Rectal smooth muscle tissue (tissue), 1 donor: ENCODE data around the gene P3H1.

Experiments used
- H3K27ac ChIP-seq: one replicate; pipeline ENCODE4 v1.7.0; 2013; ENCODE audit warnings: low read depth, low read length, inconsistent platforms
- H3K27me3 ChIP-seq: one replicate; pipeline ENCODE4 v1.7.0; 2013; ENCODE audit warnings: low read length; ENCODE audit not compliant: control insufficient read depth, insufficient read depth
- H3K36me3 ChIP-seq: one replicate; pipeline ENCODE4 v1.7.0; 2013; ENCODE audit warnings: low read length; ENCODE audit not compliant: control insufficient read depth, insufficient read depth
- H3K4me1 ChIP-seq: one replicate; pipeline ENCODE4 v1.7.0; 2013; ENCODE audit warnings: low read length; ENCODE audit not compliant: control insufficient read depth, insufficient read depth
- H3K4me3 ChIP-seq: one replicate; pipeline ENCODE4 v1.7.0; 2013; ENCODE audit warnings: low read length
- H3K9ac ChIP-seq: one replicate; pipeline ENCODE4 v1.7.0; 2013; ENCODE audit warnings: low read length

The P3H1 gene

DNA sequence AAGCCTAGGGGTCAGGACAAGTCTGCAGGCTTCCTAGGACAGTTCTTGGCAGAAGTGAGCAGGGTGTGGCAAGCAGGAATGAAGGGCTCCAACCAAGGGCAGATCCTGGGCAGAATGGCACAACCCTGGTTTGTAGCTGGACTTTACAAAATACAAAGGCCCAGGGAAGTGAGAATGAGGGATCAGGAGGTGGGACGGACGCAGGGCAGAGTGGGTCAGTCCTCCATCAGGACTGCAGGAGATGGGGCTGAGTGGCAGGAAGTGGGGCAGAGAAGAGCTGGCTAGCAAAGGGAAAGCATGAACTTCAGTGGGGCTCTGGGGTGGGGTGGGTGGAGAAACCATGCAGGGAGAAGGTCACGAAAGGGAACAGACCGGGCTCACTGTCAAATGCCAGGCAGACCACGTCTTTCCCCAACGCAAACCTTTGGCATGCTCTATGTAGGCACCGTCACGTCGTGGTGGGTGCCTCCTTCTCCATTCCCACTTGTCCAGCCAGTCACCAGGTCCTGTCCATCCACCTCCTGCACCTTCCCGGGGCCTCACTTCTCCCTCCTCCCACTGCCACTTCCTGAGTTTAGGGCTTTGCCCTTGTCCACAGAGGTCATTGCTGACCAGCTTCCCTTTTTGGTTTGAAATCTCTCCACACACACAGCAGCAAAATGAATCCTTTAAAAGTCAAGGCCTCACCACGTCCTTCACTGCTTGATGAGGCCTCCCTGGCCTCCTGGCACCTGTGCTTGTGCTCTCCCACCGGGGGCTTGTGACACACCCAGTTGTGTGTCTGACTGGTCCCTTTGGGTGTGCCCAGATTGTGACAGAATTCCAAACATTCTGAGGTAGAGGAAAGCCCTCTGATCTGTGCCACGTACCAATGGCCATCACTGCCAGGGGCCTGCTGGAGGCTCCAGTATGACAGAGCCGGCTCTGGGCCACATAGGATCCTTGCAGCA is 18.1 kb downstream of the P3H1 start:
- H3K36me3 ChIP-seq, result peaks cover 14% of the 10 kb centered on the region
- H3K27ac ChIP-seq, result no peak overlapping the region
- H3K4me3 ChIP-seq, result no peak overlapping the region
- no peaks in the 10 kb centered on the region for H3K27me3 ChIP-seq
- H3K4me1 ChIP-seq, result no peaks in the 10 kb centered on the region
- no peak overlapping the region for H3K9ac ChIP-seq

DNA sequence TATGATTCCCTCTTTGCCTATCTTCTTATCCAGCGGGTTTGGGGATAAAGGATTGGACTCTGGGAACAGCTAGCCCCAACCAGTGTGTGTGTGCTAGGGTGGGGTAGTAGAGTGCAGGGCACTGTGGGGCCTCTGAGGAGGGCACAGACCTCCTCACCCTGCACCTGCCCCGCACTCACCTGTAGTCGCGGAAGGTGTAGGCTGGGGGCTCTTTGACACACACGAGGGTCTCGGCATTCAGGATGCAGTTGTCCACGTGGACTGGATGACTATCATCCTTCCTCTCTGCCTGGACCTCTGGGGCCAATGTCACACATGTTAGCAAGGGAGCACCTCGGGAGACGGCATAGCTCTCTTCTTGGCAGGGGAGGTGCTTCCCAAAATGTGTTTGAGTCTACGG is 18.8 kb downstream of the P3H1 start:
- Histone ChIP-seq H3K27ac (no peak overlapping the region), H3K36me3 (peaks cover 14% of the 10 kb centered on the region), H3K4me3 (no peak overlapping the region), H3K9ac (no peak overlapping the region), H3K4me1 (no peaks in the 10 kb centered on the region), H3K27me3 (no peaks in the 10 kb centered on the region)

GRCh38 chr1:42747125-42747524 is 19.7 kb downstream of the P3H1 start:
- H3K4me3 ChIP-seq, result no peak overlapping the region
- H3K27me3 ChIP-seq, result no peaks in the 10 kb centered on the region
- H3K4me1 ChIP-seq, result no peaks in the 10 kb centered on the region
- H3K27ac ChIP-seq, result no peak overlapping the region
- H3K9ac ChIP-seq, result no peak overlapping the region
- H3K36me3 ChIP-seq, result peaks cover 11% of the 10 kb centered on the region

DNA sequence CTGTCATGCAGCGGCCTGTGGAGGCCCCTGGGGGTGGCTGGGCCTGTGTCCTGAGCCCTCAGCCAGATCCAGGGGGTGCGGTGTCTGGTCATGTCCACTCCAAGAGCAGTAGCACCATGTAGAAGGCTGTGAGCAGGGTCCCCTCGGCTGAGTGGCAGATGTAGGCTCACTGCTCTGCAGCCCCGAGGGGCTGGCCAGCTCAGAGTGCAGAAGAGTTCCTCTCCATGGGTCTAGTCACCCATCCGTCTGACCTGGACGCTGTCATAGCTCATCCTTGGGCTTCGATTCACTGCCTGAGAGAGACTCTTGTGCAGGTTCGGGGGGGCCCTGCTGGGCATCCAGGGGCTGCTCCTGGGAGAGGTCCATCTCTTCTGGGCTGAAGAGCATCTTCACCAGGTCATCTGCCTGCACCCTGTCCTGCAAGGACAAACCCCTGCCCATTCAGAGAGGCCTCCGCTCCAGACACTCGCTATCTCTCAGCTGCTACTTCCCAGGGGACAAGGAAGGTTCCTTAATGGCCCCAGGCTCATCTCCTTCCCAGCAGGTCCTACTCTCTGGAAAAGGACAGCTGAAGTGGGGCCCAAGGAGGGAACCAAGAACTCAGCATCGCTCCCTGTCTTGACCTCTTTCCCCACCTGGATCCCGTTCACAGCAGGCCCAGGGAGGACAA is 20.3 kb downstream of the P3H1 start:
- no peaks in the 10 kb centered on the region for H3K4me1 ChIP-seq
- no peak overlapping the region for H3K9ac ChIP-seq
- peaks cover 8% of the 10 kb centered on the region for H3K36me3 ChIP-seq
- no peak overlapping the region for H3K4me3 ChIP-seq
- no peaks in the 10 kb centered on the region for H3K27me3 ChIP-seq
- no peak overlapping the region for H3K27ac ChIP-seq

DNA sequence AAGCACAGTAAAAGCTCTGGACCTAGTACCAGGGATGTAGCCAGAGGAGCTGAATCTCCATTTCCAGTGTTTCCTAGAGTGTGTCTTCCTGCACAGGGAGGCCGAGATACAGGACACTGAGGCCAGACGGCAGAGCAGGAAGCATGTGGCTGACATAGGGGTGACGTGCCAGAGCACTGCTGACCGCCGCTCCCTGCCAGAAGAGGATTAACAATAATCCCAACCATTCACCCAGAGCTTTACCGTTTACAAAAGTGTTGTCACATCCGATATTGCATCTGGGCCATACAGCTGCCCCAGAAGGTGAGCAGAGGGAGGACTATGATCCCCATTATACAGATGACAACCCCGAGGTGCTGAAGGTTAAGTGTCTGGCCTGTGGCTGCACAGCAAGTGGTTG is 21.0 kb downstream of the P3H1 start:
- Histone ChIP-seq H3K36me3 (peaks cover 8% of the 10 kb centered on the region), H3K9ac (no peak overlapping the region), H3K27me3 (no peaks in the 10 kb centered on the region), H3K4me3 (no peak overlapping the region), H3K27ac (no peak overlapping the region), H3K4me1 (no peaks in the 10 kb centered on the region)

DNA sequence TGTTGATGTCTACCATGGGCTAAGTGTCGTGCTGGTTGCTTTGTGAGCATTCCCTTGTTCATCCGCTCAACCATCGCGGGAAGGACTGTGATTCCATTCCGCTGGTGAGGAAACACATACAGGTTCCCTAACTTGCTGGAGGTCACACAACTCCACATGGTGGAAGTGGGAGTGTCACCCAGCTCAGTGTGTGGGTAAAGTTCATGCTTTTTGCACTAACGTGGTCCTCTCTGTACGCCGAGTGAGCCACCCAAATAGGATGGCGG is 22.7 kb downstream of the P3H1 start:
- no peak overlapping the region for H3K27ac ChIP-seq

GRCh38 chr1:42743317-42744147 is 23.3 kb downstream of the P3H1 start:
- H3K27me3 ChIP-seq, result no peaks in the 10 kb centered on the region
- no peaks in the 10 kb centered on the region for H3K4me1 ChIP-seq
- no peak overlapping the region for H3K9ac ChIP-seq
- no peaks in the 10 kb centered on the region for H3K36me3 ChIP-seq
- no peak overlapping the region for H3K4me3 ChIP-seq
- H3K27ac ChIP-seq, result no peak overlapping the region

More for the DNA sequence above, 22.7 kb downstream of the P3H1 start:
- Histone ChIP-seq H3K36me3 (peaks cover 4% of the 10 kb centered on the region), H3K4me3 (no peak overlapping the region), H3K27me3 (no peaks in the 10 kb centered on the region), H3K4me1 (no peaks in the 10 kb centered on the region), H3K9ac (no peak overlapping the region)

DNA sequence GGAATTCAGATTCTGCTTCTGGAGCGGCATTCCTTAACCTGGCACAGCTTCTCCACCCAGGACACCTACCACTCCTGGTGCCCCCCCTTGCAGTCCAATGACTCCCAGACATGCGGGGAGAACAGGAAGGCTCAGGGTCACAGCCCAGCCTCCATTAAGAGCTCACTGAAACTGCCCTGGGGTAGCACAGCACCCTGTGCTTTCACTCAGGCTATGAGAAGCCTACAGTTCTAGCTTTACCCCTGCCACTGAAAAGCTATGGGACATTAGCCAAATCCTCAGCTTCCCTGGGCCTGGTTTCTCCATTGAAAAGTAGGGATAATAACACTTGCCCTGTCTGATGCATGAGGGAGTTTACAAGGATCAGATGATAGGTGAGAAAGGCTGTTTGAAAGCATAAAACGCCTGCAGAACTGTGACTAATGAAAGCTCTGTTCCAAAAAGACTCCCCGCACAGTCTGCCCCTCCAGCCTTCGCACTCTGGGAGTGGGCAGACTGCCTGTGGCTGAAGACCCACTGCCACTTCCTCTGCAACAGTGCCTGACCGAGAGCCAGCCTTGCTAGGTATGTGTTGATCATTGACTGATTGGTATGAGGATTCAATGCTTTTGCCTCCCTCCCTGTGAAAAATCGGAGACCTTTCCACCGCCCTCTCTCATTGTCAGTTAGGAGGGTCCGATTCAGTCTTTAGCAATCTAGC is 24.1 kb downstream of the P3H1 start:
- H3K27me3 ChIP-seq, result no peaks in the 10 kb centered on the region
- no peak overlapping the region for H3K9ac ChIP-seq
- no peaks in the 10 kb centered on the region for H3K36me3 ChIP-seq
- no peak overlapping the region for H3K4me3 ChIP-seq
- H3K4me1 ChIP-seq, result no peaks in the 10 kb centered on the region
- no peak overlapping the region for H3K27ac ChIP-seq

GRCh38 chr1:42742141-42742540 is 24.7 kb downstream of the P3H1 start:
- Histone ChIP-seq H3K27ac (no peak overlapping the region), H3K9ac (no peak overlapping the region)

DNA sequence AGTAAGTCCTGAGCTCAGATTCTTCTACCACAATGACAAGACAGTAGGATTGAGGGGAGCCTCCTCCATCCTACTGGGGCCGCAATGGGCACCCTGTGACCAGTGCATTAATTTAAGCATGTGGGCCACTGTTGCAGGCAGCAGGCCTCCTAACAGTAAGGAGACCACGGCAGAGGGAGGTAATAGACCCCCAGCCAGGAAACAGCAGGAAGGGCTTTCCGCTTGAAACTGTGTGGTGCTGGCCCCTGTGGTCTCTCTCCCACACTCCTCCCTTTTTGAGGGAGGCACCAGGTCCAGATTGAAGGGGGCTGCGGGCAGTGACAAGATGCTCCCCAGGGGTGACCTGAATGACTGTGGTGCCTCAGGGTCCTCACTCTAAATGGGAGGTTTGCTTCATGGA is 25.1 kb downstream of the P3H1 start:
- Histone ChIP-seq H3K27me3 (no peaks in the 10 kb centered on the region), H3K4me3 (no peak overlapping the region), H3K27ac (no peak overlapping the region), H3K9ac (no peak overlapping the region), H3K36me3 (no peaks in the 10 kb centered on the region), H3K4me1 (no peaks in the 10 kb centered on the region)

More at GRCh38 chr1:42742141-42742540, 24.7 kb downstream of the P3H1 start:
- Histone ChIP-seq H3K36me3 (no peaks in the 10 kb centered on the region), H3K4me3 (no peak overlapping the region), H3K27me3 (no peaks in the 10 kb centered on the region), H3K4me1 (no peaks in the 10 kb centered on the region)

GRCh38 chr1:42740851-42741580 is 25.8 kb downstream of the P3H1 start:
- Histone ChIP-seq H3K27me3 (no peaks in the 10 kb centered on the region), H3K27ac (no peak overlapping the region), H3K36me3 (no peaks in the 10 kb centered on the region), H3K4me3 (no peak overlapping the region), H3K4me1 (no peaks in the 10 kb centered on the region), H3K9ac (no peak overlapping the region)
